Measurements from ENCODE around the gene HSD17B12.

DNA sequence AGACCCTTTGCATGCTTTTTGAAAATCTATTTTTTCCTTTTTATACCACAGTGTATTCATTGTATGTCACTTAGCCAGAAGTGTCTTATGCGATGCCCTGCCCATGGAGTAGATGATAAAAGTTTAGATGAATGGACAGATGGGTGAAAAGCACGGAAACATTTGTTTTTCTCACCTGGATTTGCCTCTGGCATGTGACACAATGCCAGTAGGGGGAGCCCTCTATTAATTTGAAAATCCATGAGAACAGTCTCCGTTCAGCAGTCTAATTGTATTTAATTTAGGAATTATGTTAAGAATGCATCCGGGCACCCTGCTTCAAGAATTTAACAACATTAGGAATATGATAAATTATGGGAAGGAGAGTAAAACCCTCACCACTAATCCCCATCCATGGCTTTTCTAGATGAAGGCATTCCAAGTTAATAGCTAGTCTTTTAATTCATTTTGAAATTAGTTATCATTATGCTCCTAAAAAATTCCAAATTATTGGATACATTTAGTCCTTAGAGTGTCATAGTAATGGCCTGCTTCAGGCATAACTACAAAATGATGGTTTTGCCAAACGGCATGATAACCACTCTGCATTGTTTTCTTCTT is 144.8 kb downstream of the HSD17B12 start:
- TF ChIP-seq, protein P1, sequence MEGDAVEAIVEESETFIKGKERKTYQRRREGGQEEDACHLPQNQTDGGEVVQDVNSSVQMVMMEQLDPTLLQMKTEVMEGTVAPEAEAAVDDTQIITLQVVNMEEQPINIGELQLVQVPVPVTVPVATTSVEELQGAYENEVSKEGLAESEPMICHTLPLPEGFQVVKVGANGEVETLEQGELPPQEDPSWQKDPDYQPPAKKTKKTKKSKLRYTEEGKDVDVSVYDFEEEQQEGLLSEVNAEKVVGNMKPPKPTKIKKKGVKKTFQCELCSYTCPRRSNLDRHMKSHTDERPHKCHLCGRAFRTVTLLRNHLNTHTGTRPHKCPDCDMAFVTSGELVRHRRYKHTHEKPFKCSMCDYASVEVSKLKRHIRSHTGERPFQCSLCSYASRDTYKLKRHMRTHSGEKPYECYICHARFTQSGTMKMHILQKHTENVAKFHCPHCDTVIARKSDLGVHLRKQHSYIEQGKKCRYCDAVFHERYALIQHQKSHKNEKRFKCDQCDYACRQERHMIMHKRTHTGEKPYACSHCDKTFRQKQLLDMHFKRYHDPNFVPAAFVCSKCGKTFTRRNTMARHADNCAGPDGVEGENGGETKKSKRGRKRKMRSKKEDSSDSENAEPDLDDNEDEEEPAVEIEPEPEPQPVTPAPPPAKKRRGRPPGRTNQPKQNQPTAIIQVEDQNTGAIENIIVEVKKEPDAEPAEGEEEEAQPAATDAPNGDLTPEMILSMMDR (IDR thresholded peaks at IDR 0.05), result no peak
- TF ChIP-seq POLR2A (IDR thresholded peaks at IDR 0.05), result no peak
- TF ChIP-seq POLR2AphosphoS5 (IDR thresholded peaks at IDR 0.05; ENCODE audit: insufficient read depth in 1 of 2, low read depth in 1 of 2), result no peak
